ENCODE results near the gene TRIM22. TPM values are rescaled to one million over a fixed set of nuclear protein-coding genes. Genes with fewer than 3 reads are reported as not detected.

The TRIM22 gene
- total RNA-seq, 4 donors from 2014 or later: 16.0 to 51.9 (median 32.1) TPM

DNA sequence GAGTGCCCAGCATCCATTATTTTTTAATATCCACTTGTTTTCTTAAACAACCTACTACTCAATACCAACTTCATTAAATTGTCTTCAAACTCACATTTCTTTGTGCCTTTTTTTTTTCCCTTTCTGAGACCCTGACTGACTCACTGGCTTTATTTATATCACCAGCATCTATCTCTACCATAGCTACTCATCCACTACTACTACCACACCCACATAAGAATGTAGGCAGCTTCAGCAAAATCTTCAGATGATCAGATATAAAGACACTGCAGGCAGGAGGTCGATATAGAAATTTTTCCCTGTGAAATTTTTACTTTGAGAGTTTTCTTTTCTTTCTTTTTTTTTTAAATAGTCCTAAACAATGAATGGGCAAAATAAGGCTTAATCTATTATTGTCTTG is 48.8 kb downstream of the TRIM22 start:
- H3K27me3 ChIP-seq: no peaks in the 10 kb centered on the region
- H3K27ac ChIP-seq: no peak overlapping the region
- no peak for TF ChIP-seq POLR2A (IDR thresholded peaks at IDR 0.05)
- TF ChIP-seq, protein P1, sequence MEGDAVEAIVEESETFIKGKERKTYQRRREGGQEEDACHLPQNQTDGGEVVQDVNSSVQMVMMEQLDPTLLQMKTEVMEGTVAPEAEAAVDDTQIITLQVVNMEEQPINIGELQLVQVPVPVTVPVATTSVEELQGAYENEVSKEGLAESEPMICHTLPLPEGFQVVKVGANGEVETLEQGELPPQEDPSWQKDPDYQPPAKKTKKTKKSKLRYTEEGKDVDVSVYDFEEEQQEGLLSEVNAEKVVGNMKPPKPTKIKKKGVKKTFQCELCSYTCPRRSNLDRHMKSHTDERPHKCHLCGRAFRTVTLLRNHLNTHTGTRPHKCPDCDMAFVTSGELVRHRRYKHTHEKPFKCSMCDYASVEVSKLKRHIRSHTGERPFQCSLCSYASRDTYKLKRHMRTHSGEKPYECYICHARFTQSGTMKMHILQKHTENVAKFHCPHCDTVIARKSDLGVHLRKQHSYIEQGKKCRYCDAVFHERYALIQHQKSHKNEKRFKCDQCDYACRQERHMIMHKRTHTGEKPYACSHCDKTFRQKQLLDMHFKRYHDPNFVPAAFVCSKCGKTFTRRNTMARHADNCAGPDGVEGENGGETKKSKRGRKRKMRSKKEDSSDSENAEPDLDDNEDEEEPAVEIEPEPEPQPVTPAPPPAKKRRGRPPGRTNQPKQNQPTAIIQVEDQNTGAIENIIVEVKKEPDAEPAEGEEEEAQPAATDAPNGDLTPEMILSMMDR (IDR thresholded peaks at IDR 0.05): no peak
- no peaks in the 10 kb centered on the region for H3K4me1 ChIP-seq
- no peaks in the 10 kb centered on the region for H3K9me3 ChIP-seq
- no peak overlapping the region for H3K4me3 ChIP-seq
- H3K36me3 ChIP-seq: no peaks in the 10 kb centered on the region
- no peak for DNase-seq
- 20 to 26% methylated on average over 1 of the region's 1 CpG for WGBS, 2 donors
- intact Hi-C loops (cut with DNase I): no loop called here

DNA sequence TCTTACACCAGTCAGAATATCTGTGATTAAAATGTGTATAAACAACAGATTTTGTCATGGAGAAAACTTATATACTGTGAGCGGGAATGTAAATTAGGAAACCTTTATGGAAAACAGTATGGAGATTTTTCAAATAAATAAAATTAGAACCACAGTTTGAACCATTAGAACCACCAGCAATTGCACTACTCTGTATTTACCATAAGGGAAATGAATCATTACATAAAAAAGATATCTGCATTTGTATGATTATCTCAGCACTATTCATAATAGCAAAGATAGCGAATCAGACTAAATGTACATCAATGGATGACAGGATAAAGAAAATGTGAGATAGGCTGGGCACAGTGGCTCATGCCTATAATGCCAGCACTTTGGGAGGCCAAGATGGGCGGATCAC is 57.0 kb downstream of the TRIM22 start:
- no peaks in the 10 kb centered on the region for H3K36me3 ChIP-seq
- H3K27me3 ChIP-seq: no peaks in the 10 kb centered on the region
- no peaks in the 10 kb centered on the region for H3K4me1 ChIP-seq
- 73 to 93% methylated on average over 2 to 3 of the region's 3 CpGs for WGBS, 2 donors
- no peak for DNase-seq
- no peak overlapping the region for H3K4me3 ChIP-seq
- no peak overlapping the region for H3K27ac ChIP-seq
- H3K9me3 ChIP-seq: no peaks in the 10 kb centered on the region
- intact Hi-C loops (cut with DNase I): no loop called here
- TF ChIP-seq, protein P1 (IDR thresholded peaks at IDR 0.05): no peak

DNA sequence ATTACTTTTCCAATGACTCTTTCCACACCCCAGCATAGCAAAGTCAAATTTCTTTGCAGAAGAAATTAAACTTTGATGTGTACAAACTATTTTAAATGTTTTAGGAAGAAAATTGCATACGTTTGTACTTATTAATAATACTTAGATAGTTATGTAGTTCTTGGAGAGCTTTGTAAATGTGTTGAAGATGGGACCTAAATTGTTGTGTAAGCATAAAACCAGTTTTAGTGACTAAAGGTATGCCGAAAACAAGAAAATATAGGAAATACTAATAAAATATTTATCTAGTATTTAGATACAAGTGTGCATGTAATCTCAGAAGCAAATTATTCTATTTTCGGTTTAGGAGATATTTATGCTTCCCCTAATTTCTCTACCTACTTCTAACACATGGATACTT is 60.2 kb downstream of the TRIM22 start:
- Histone ChIP-seq H3K4me3 (no peak overlapping the region), H3K36me3 (no peaks in the 10 kb centered on the region), H3K27me3 (no peaks in the 10 kb centered on the region), H3K4me1 (no peaks in the 10 kb centered on the region), H3K9me3 (no peaks in the 10 kb centered on the region), H3K27ac (no peak overlapping the region)
- 75 to 77% methylated on average over 3 of the region's 3 CpGs for WGBS, 2 donors
- intact Hi-C loops (cut with DNase I): no loop called here
- no peak for DNase-seq
- no peak for TF ChIP-seq POLR2A (IDR thresholded peaks at IDR 0.05)
- TF ChIP-seq, protein P1 (IDR thresholded peaks at IDR 0.05): no peak

DNA sequence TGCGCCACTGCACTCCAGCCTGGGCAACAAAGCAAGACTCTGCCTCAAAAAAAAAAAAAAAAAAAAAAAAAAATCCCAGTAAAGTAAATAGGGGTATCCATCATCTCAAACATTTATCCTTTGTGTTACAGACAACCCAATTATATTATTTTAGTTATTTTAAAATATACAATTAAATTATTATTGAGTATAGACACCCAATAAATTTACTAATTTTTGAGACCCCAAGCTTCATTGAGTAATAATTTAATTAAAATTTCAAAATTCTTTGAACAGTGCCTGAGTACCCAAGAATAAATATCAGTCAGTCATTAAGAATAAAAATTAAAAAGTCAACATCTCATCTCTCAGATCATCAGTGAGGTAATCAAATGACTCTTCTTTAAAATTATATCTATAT is 64.4 kb downstream of the TRIM22 start, which contains the start of gene OR52N4:
TSS of gene OR52N4 (plus strand) at position 301 of the 400 bp plus-strand sequence. CDS start 498 bp downstream, outside the sequence.
- WGBS, 2 donors: 82% methylated on average over 1 of the region's 1 CpG; no CpG with 5 or more reads in 1 of the 2 donors
- Histone ChIP-seq H3K36me3 (no peaks in the 10 kb centered on the region), H3K27me3 (no peaks in the 10 kb centered on the region), H3K4me3 (no peak within 1 kb of the TSS), H3K4me1 (no peaks in the 10 kb centered on the region), H3K9me3 (no peaks in the 10 kb centered on the region), H3K27ac (no peak within 1 kb of the TSS)
- intact Hi-C loops (cut with DNase I): no loop called here
- DNase-seq: no peak
- no peak for TF ChIP-seq POLR2A (IDR thresholded peaks at IDR 0.05)
- TF ChIP-seq, protein P1 (IDR thresholded peaks at IDR 0.05): no peak

Other genes with a start within 250 kb of the TRIM22 start
- under 1 TPM in 1 of 4 donors, not detected in 3; 0.38 TPM for gene OR51I1, start 248.3 kb upstream of the TRIM22 start, total RNA-seq
- gene OR51I2, start 240.5 kb upstream of the TRIM22 start, total RNA-seq: not detected
- gene OR52D1, start 201.1 kb upstream of the TRIM22 start, total RNA-seq: not detected
- not detected for gene UBQLN3, start 179.8 kb upstream of the TRIM22 start, total RNA-seq
- gene UBQLNL, start 173.1 kb upstream of the TRIM22 start, total RNA-seq: under 1 TPM in 1 of 4 donors, not detected in 3; 0.27 TPM
- under 1 TPM in 1 of 4 donors, not detected in 3; 0.38 TPM for gene OR52H1, start 141.2 kb upstream of the TRIM22 start, total RNA-seq
- gene OR52B6, start 108.9 kb upstream of the TRIM22 start, total RNA-seq: not detected
- gene TRIM6, start 93.2 kb upstream of the TRIM22 start, total RNA-seq: 1 to 10 TPM; 1.7 to 9.9 (median 6.4) TPM
- gene TRIM34, start 64.8 kb upstream of the TRIM22 start, total RNA-seq: 1 to 10 TPM; 2.9 to 7.4 (median 6.2) TPM
- 10 to 100 TPM; 12.6 to 15.7 (median 14.9) TPM for gene TRIM5, start 4.7 kb upstream of the TRIM22 start, total RNA-seq
- not detected for gene OR56B1, start 46.7 kb downstream of the TRIM22 start, total RNA-seq
- gene OR52N4, start 64.5 kb downstream of the TRIM22 start, total RNA-seq: not detected
- gene OR52N5, start 93.6 kb downstream of the TRIM22 start, total RNA-seq: not detected
- not detected for gene OR52N1, start 101.5 kb downstream of the TRIM22 start, total RNA-seq
- not detected for gene OR52N2, start 119.1 kb downstream of the TRIM22 start, total RNA-seq
- gene OR52E6, start 152.1 kb downstream of the TRIM22 start, total RNA-seq: not detected
- not detected for gene OR52E8, start 167.9 kb downstream of the TRIM22 start, total RNA-seq
- not detected for gene OR52E4, start 190.8 kb downstream of the TRIM22 start, total RNA-seq
- not detected for gene OR52E5, start 203.4 kb downstream of the TRIM22 start, total RNA-seq